WTC11 (cell line): ENCODE results near the gene PPP4R2. TPM values are rescaled to one million over a fixed set of nuclear protein-coding genes. Genes with fewer than 3 reads are reported as not detected.

ENCODE experiments used
- ATAC-seq: fragments of 200-7000 bp; cut with Tn5 transposase; 2 replicates; pipeline ENCODE4 v1.10.0; 2021; ENCODE audit warnings: mild to moderate bottlenecking, moderate library complexity
- CTCF ChIA-PET: fragments of 300-600 bp; sonication (Branson Sonifier 250); formaldehyde crosslinking; loops from one replicate; lab custom pipeline; 2021; ENCODE audit warnings: antibody characterized with exemption; lab: Charles Lee
- POLR2A ChIA-PET: fragments of 350-600 bp; sonication (Branson Sonifier 250); formaldehyde crosslinking; loops from one replicate; lab custom pipeline; 2021; ENCODE audit warnings: antibody characterized with exemption; lab: Charles Lee
- DNase-seq: peaks from one replicate; pipeline ENCODE4 v3.0.0; 2021; ENCODE audit warnings: low spot score
- H3K27ac Mint-ChIP-seq: 2 replicates; pipeline ENCODE4 v1.8.0; 2021; ENCODE audit warnings: mixed read lengths
- H3K27me3 Mint-ChIP-seq: 2 replicates; pipeline ENCODE4 v1.8.0; 2021; ENCODE audit warnings: low read depth, mild to moderate bottlenecking, moderate library complexity, mixed read lengths
- H3K36me3 Mint-ChIP-seq: 2 replicates; pipeline ENCODE4 v1.8.0; 2021; ENCODE audit warnings: mixed read lengths
- H3K4me1 Mint-ChIP-seq: 2 replicates; pipeline ENCODE4 v1.8.0; 2022; ENCODE audit warnings: mixed read lengths
- H3K4me3 Mint-ChIP-seq: 2 replicates; pipeline ENCODE4 v1.8.0; 2021; ENCODE audit warnings: mild to moderate bottlenecking, moderate library complexity, mixed read lengths
- H3K9me3 Mint-ChIP-seq: 2 replicates; pipeline ENCODE4 v1.8.0; 2021; ENCODE audit warnings: mixed read lengths
- ARID4B ChIP-seq: sonication (generic); formaldehyde crosslinking; IDR thresholded peaks from 2 replicates; pipeline ENCODE4 v1.8.0; 2023; ENCODE audit warnings: missing genetic modification reagents, mild to moderate bottlenecking, borderline replicate concordance
- CDX4 ChIP-seq: fragments of 250-450 bp; sonication (Bioruptor Pico); IDR thresholded peaks from 2 replicates; pipeline ENCODE4 v1.9.0; 2021; ENCODE audit warnings: moderate library complexity, mild to moderate bottlenecking, inconsistent platforms, borderline replicate concordance
- E2F1 ChIP-seq: sonication (generic); formaldehyde crosslinking; IDR thresholded peaks from 2 replicates; pipeline ENCODE4 v1.8.0; 2022; ENCODE audit warnings: mild to moderate bottlenecking, missing genetic modification reagents
- E2F5 ChIP-seq: sonication (generic); formaldehyde crosslinking; IDR thresholded peaks from 2 replicates; pipeline ENCODE4 v1.8.1; 2022; ENCODE audit warnings: mild to moderate bottlenecking, moderate library complexity, missing genetic modification reagents
- ELF4 ChIP-seq: sonication (generic); formaldehyde crosslinking; IDR thresholded peaks from 2 replicates; pipeline ENCODE4 v1.8.1; 2022; ENCODE audit warnings: low read depth, mild to moderate bottlenecking, moderate library complexity, missing genetic modification reagents
- GTF2I ChIP-seq: fragments of 250-450 bp; sonication (Bioruptor Pico); conservative IDR thresholded peaks from 2 replicates; pipeline ENCODE4 v1.4.0; 2021; ENCODE audit warnings: mild to moderate bottlenecking
- HMGA2 ChIP-seq: fragments of 250-450 bp; sonication (Bioruptor Pico); IDR thresholded peaks from 2 replicates; pipeline ENCODE4 v1.4.0; 2021; ENCODE audit warnings: mild to moderate bottlenecking, moderate library complexity
- MAX ChIP-seq: sonication (generic); formaldehyde crosslinking; IDR thresholded peaks from 2 replicates; pipeline ENCODE4 v1.8.0; 2022; ENCODE audit warnings: mild to moderate bottlenecking, missing genetic modification reagents
- RORB ChIP-seq: fragments of 250-450 bp; sonication (Bioruptor Pico); IDR thresholded peaks from 2 replicates; pipeline ENCODE4 v1.9.0; 2021; ENCODE audit warnings: mild to moderate bottlenecking
- SMAD4 ChIP-seq: sonication (generic); formaldehyde crosslinking; IDR thresholded peaks from 2 replicates; pipeline ENCODE4 v1.8.0; 2022; ENCODE audit warnings: mild to moderate bottlenecking, missing genetic modification reagents
- SP1 ChIP-seq: sonication (generic); formaldehyde crosslinking; conservative IDR thresholded peaks from 2 replicates; pipeline ENCODE4 v1.8.1; 2022; ENCODE audit warnings: missing genetic modification reagents
- TCF7 ChIP-seq: sonication (generic); formaldehyde crosslinking; IDR thresholded peaks from 2 replicates; pipeline ENCODE4 v1.8.0; 2022; ENCODE audit warnings: mild to moderate bottlenecking, low read depth, missing genetic modification reagents, moderate library complexity
- ZBTB43 ChIP-seq: sonication (generic); formaldehyde crosslinking; IDR thresholded peaks from 2 replicates; pipeline ENCODE4 v1.8.1; 2023; ENCODE audit warnings: mild to moderate bottlenecking, missing genetic modification reagents
- ZNF138 ChIP-seq: sonication (generic); formaldehyde crosslinking; conservative IDR thresholded peaks from 2 replicates; pipeline ENCODE4 v1.8.1; 2022; ENCODE audit warnings: mild to moderate bottlenecking, moderate library complexity, missing genetic modification reagents
- ZNF281 ChIP-seq: sonication (generic); formaldehyde crosslinking; IDR thresholded peaks from 2 replicates; pipeline ENCODE4 v1.8.0; 2023; ENCODE audit warnings: mild to moderate bottlenecking, missing genetic modification reagents
- ZNF396 ChIP-seq: fragments of 250-450 bp; sonication (Bioruptor Pico); IDR thresholded peaks from 2 replicates; pipeline ENCODE4 v1.8.0; 2021; ENCODE audit warnings: mild to moderate bottlenecking, moderate library complexity, borderline replicate concordance
- ZNF416 ChIP-seq: fragments of 250-450 bp; sonication (Bioruptor Pico); IDR thresholded peaks from 2 replicates; pipeline ENCODE4 v1.9.0; 2021; ENCODE audit warnings: mild to moderate bottlenecking, inconsistent platforms
- ZNF423 ChIP-seq: fragments of 250-450 bp; sonication (Bioruptor Pico); IDR thresholded peaks from 2 replicates; pipeline ENCODE4 v2.1.2; 2022; ENCODE audit warnings: mild to moderate bottlenecking, moderate library complexity
- total RNA-seq: library from RNA; stranded (reverse); gene quantifications from 3 replicates; pipeline ENCODE4 v1.2.3, GENCODE V29; 2021

Gene PPP4R2
- total RNA-seq, 1 experiment from 2014 or later: 78.1 TPM

- TF ChIP-seq ZNF281: no peak
- TF ChIP-seq SP1: no peak
- TF ChIP-seq SMAD4: no peak
- no peak for TF ChIP-seq ZBTB43 (CRISPR knock-in tag)
- TF ChIP-seq ZNF423 (CRISPR knock-in tag): no peak
- no peak for TF ChIP-seq ZNF138 (CRISPR knock-in tag)
- TF ChIP-seq TCF7 (CRISPR knock-in tag): no peak
- TF ChIP-seq CDX4: no peak
Measured at GRCh38 chr3:73026760-73027113, 30.1 kb downstream of the PPP4R2 start (continued).

GRCh38 chr3:73028803-73029202 is 32.2 kb downstream of the PPP4R2 start:
- Mint-ChIP-seq H3K9me3 (no peaks in the 10 kb centered on the region), H3K27ac (peak overlapping the region; percentile 67)
- CTCF ChIA-PET: no interaction called here

More at GRCh38 chr3:73028803-73029202, 32.2 kb downstream of the PPP4R2 start:
- no peak overlapping the region for H3K4me3 Mint-ChIP-seq
- no peak for TF ChIP-seq E2F5 (CRISPR knock-in tag)
- no peak for TF ChIP-seq HMGA2 (CRISPR knock-in tag)
- TF ChIP-seq ZNF396: no peak
- no peak for TF ChIP-seq MAX (CRISPR knock-in tag)
- no peak for TF ChIP-seq E2F1 (CRISPR knock-in tag)
- no peak for TF ChIP-seq ELF4
- TF ChIP-seq ARID4B (CRISPR knock-in tag): no peak
- no peak for TF ChIP-seq ZNF416 (CRISPR knock-in tag)
- no peak for TF ChIP-seq GTF2I (CRISPR knock-in tag)
- TF ChIP-seq RORB (CRISPR knock-in tag): no peak
- H3K27me3 Mint-ChIP-seq: no peaks in the 10 kb centered on the region
- no peaks in the 10 kb centered on the region; the same call in 1 of the 2 replicates for H3K36me3 Mint-ChIP-seq
- no peak for ATAC-seq
- H3K4me1 Mint-ChIP-seq: peaks cover 69% of the 10 kb centered on the region
- POLR2A ChIA-PET: no interaction called here
- no peak for DNase-seq
